Lower leg skin (tissue), 4 donors: ENCODE data around the gene MUSK. TPM values are rescaled to one million over a fixed set of nuclear protein-coding genes. Genes with fewer than 3 reads are reported as not detected.

Experiments
- DNase-seq, 2 donors: peaks; one replicate each; pipeline ENCODE4 v3.0.0-alpha.2; 2019; ENCODE audit warnings: low spot score in 2 of 2
- H3K4me3 ChIP-seq: fragments of 200-600 bp; sonication (generic); 2 replicates; pipeline ENCODE4 v1.5.1; 2017; ENCODE audit warnings: mild to moderate bottlenecking, low read depth; ENCODE audit not compliant: poor library complexity, severe bottlenecking
- CTCF ChIP-seq, 3 donors: fragments of 450-650 bp; IDR thresholded peaks; one replicate each; pipeline ENCODE4 v1.5.1; 2016; ENCODE audit warnings: antibody characterized with exemption in 3 of 3, mild to moderate bottlenecking in 3 of 3, moderate library complexity in 2 of 3
- POLR2A ChIP-seq, 2 donors: fragments of 450-650 bp; IDR thresholded peaks; one replicate each; pipeline ENCODE4 v1.6.1; 2016 to 2017; ENCODE audit warnings: antibody characterized with exemption in 2 of 2, mild to moderate bottlenecking in 1 of 2, moderate library complexity in 1 of 2
- WGBS, 2 donors: methylation state at CpG; one replicate each; pipeline ENCODE4 v1.1.5; 2018; 5-methylcytosine and 5-hydroxymethylcytosine counted together
- intact Hi-C: fragments of 100-400 bp; cut with DNase I; formaldehyde crosslinking; loops from one replicate; pipeline ENCODE4 v1.15.0; 2023; ENCODE audit warnings: low total_unique reads
- total RNA-seq, 4 donors: library from RNA; depleted of rRNA; stranded (reverse); fragments of >200 nt; gene quantifications; one replicate each; pipeline ENCODE4 v1.1.0, GENCODE V29; 2016

MUSK gene
- total RNA-seq, 4 donors from 2014 or later = 0.23 to 4.7 (median 0.68) TPM

GRCh38 chr9:110728058-110728457 lies 59.5 kb downstream of the MUSK start:
- 75 to 79% methylated on average over 1 of the region's 1 CpG for WGBS, 2 donors
- TF ChIP-seq CTCF (IDR thresholded peaks at IDR 0.05) = no peak
- TF ChIP-seq POLR2A (IDR thresholded peaks at IDR 0.05) = no peak
- H3K4me3 ChIP-seq = no peak overlapping the region
- no peak for DNase-seq
- intact Hi-C loops = no loop called here

- H3K4me3 ChIP-seq = no peak overlapping the region
- no peak for DNase-seq
- no peak for TF ChIP-seq CTCF (IDR thresholded peaks at IDR 0.05)
- TF ChIP-seq POLR2A (IDR thresholded peaks at IDR 0.05) = no peak
- intact Hi-C loops = no loop called here
These were observed 61.0 kb downstream of the MUSK start for GRCh38 chr9:110729641-110730040.

DNA sequence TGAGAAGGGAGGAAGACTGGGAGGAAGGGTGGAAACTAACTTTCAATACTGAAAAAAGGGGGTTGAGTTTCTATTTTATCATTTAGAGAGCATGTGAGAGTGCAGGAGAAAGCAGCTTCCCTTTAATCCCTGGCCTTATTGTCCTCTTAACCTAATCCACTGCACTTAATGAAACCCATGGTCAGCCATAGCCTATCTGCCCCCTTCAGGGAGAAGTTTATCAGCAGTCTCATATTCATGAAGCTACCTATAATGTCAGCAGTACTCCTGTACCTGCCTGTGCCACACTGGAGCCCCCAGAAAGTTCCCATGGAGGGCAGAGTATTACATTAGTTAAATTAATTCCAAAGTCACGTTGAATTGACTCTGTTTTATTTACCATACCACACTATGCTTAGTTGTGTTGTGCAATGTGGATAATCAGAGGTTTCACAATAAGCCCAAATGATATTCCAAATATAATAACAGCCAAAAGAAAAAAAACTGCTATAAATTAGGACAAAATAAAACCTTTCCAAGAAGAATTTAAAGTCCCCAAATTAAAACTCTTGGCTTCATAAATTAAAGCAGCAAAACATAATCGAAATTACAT lies 62.9 kb downstream of the MUSK start:
- DNase-seq = no peak
- H3K4me3 ChIP-seq = no peak overlapping the region
- intact Hi-C loops = no loop called here
- TF ChIP-seq CTCF (IDR thresholded peaks at IDR 0.05) (no peak), POLR2A (IDR thresholded peaks at IDR 0.05) (no peak)
- 49 to 61% methylated on average over 2 of the region's 2 CpGs for WGBS, 2 donors

DNA sequence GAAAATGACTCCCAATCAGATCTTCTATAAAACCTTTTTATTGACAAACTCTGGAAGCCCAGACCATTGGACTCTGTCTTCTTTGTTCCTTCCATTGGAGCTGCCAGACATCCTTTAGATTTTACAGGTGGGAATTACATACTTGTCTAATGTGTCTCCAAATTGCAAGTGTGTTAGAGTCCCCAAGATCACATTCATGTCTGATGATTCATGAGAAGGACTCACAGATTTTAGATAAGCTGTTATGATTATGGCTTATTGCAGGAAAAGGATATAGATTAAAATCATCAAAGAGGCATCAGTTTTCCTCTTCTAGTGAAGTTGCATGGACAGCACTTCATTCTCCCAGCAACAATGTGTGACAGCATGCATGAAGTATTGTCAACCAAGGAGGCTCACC lies 70.4 kb downstream of the MUSK start:
- no peak for DNase-seq
- TF ChIP-seq CTCF (IDR thresholded peaks at IDR 0.05) (no peak), POLR2A (IDR thresholded peaks at IDR 0.05) (no peak)
- no peak overlapping the region for H3K4me3 ChIP-seq
- intact Hi-C loops = no loop called here

DNA sequence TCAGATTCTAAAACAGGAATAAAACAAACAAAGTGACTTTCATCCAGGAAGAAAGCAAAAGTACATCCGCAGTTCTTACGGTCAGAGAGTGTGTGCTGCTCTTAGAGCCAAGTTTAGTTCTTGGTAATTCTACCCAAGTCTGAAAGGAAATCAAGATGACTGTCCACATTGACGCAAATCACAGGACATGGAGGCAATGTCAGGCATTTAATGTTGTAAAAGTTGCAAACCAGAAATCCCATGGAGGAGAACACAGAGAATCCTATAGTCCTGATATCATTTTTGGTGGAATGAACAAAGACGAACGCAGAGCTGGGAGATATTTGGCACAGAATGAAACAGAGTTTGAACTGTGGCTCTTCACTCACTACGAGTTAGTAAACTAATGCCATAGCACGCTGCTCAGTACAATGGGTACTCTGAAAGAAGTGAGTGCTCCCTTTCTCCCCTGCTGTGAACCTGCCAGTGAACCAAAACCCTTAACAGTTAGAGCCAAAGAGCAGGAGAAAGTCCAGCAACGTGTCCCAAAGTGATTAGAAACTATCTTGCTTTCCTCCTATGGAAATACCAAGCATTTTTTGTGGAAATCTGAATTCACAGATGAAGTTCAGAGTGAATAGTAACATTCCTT lies 74.3 kb downstream of the MUSK start:
- 37 to 40% methylated on average over 8 of the region's 8 CpGs for WGBS, 2 donors
- intact Hi-C loops = no loop called here
- no peak for TF ChIP-seq POLR2A (IDR thresholded peaks at IDR 0.05)
- TF ChIP-seq CTCF (IDR thresholded peaks at IDR 0.05) = no peak
- DNase-seq = no peak
- H3K4me3 ChIP-seq = no peak overlapping the region
